Activated naive CD4-positive, alpha-beta T cell treated with anti-CD3 and anti-CD28 coated beads, Interleukin-2, amount 10 ng/mL, durations not matched to agents 7 days and 5 days (primary cell): ENCODE measurements around the gene CNOT6L.

Experiments used
- CTCF ChIA-PET: fragments of 350-600 bp; sonication (Branson Sonifier 250); formaldehyde crosslinking; loops from one replicate; lab custom pipeline; 2021; ENCODE audit warnings: antibody characterized with exemption; lab: Charles Lee
- DNase-seq: peaks from one replicate; pipeline ENCODE4 v3.0.0-alpha.2; 2020
- H3K27ac Mint-ChIP-seq: one replicate; pipeline ENCODE4 v1.8.0; 2021; ENCODE audit warnings: mild to moderate bottlenecking, moderate library complexity, mixed read lengths
- H3K27me3 Mint-ChIP-seq: one replicate; pipeline ENCODE4 v1.8.0; 2021; ENCODE audit warnings: mild to moderate bottlenecking, mixed read lengths
- H3K36me3 Mint-ChIP-seq: one replicate; pipeline ENCODE4 v1.8.0; 2021; ENCODE audit warnings: mixed read lengths
- H3K4me1 Mint-ChIP-seq: one replicate; pipeline ENCODE4 v1.8.0; 2021; ENCODE audit warnings: mixed read lengths
- H3K4me3 Mint-ChIP-seq: one replicate; pipeline ENCODE4 v1.8.0; 2021; ENCODE audit warnings: mild to moderate bottlenecking, moderate library complexity, mixed read lengths
- H3K9me3 Mint-ChIP-seq: one replicate; pipeline ENCODE4 v1.8.0; 2021; ENCODE audit warnings: mixed read lengths

The CNOT6L gene

GRCh38 chr4:77845400-77845799, 26.2 kb upstream of the CNOT6L start:
- Mint-ChIP-seq H3K36me3 (no peaks in the 10 kb centered on the region), H3K4me1 (peaks cover 7% of the 10 kb centered on the region), H3K27me3 (peaks cover 11% of the 10 kb centered on the region), H3K9me3 (peaks cover 2% of the 10 kb centered on the region), H3K4me3 (no peak overlapping the region), H3K27ac (no peak overlapping the region)
- no peak for DNase-seq
- CTCF ChIA-PET: interaction anchor here (0.8 to 1.3 kb wide), 2 partner anchors 14 to 226 kb away, joined by 3 to 4 read pairs; no protein-coding TSS in a partner anchor

GRCh38 chr4:77844363-77844762, 25.2 kb upstream of the CNOT6L start:
- Mint-ChIP-seq H3K36me3 (no peaks in the 10 kb centered on the region), H3K27me3 (peaks cover 11% of the 10 kb centered on the region), H3K9me3 (peaks cover 2% of the 10 kb centered on the region), H3K27ac (no peak overlapping the region), H3K4me3 (no peak overlapping the region), H3K4me1 (peaks cover 7% of the 10 kb centered on the region)
- CTCF ChIA-PET: no interaction called here
- DNase-seq: no peak

- Mint-ChIP-seq H3K36me3 (no peaks in the 10 kb centered on the region), H3K4me1 (peaks cover 7% of the 10 kb centered on the region), H3K27me3 (peaks cover 11% of the 10 kb centered on the region), H3K4me3 (no peak overlapping the region), H3K27ac (no peak overlapping the region), H3K9me3 (peaks cover 2% of the 10 kb centered on the region)
- CTCF ChIA-PET: no interaction called here
- DNase-seq: no peak
Observed at GRCh38 chr4:77843628-77844027, 24.5 kb upstream of the CNOT6L start.

- H3K27me3 Mint-ChIP-seq: peaks cover 6% of the 10 kb centered on the region
- H3K4me1 Mint-ChIP-seq: peaks cover 4% of the 10 kb centered on the region
- H3K9me3 Mint-ChIP-seq: no peaks in the 10 kb centered on the region
- CTCF ChIA-PET: interaction anchor here (1.6 kb wide), 1 partner anchor 18 kb away, joined by 3 read pairs; no protein-coding TSS in a partner anchor
- no peak overlapping the region for H3K27ac Mint-ChIP-seq
- no peaks in the 10 kb centered on the region for H3K36me3 Mint-ChIP-seq
- DNase-seq: no peak
- no peak overlapping the region for H3K4me3 Mint-ChIP-seq
Observed at GRCh38 chr4:77834403-77834802, 15.2 kb upstream of the CNOT6L start.

- H3K36me3 Mint-ChIP-seq: no peaks in the 10 kb centered on the region
- no peak overlapping the region for H3K4me3 Mint-ChIP-seq
- peaks cover 6% of the 10 kb centered on the region for H3K27me3 Mint-ChIP-seq
- CTCF ChIA-PET: interaction anchor here (1.6 kb wide), 1 partner anchor 19 kb away, joined by 3 read pairs; no protein-coding TSS in a partner anchor
- no peak overlapping the region for H3K27ac Mint-ChIP-seq
- H3K9me3 Mint-ChIP-seq: no peaks in the 10 kb centered on the region
- H3K4me1 Mint-ChIP-seq: peaks cover 9% of the 10 kb centered on the region
- no peak for DNase-seq
Observed at GRCh38 chr4:77833126-77833724, 14.1 kb upstream of the CNOT6L start.

GRCh38 chr4:77827343-77827742, 8.2 kb upstream of the CNOT6L start:
- peak overlapping the region; percentile 75 for H3K27ac Mint-ChIP-seq
- no peaks in the 10 kb centered on the region for H3K36me3 Mint-ChIP-seq
- H3K27me3 Mint-ChIP-seq: no peaks in the 10 kb centered on the region
- H3K4me3 Mint-ChIP-seq: no peak overlapping the region
- CTCF ChIA-PET: no interaction called here
- H3K4me1 Mint-ChIP-seq: peaks cover 38% of the 10 kb centered on the region
- H3K9me3 Mint-ChIP-seq: no peaks in the 10 kb centered on the region
- peak; percentile 31 for DNase-seq

- no peaks in the 10 kb centered on the region for H3K9me3 Mint-ChIP-seq
- DNase-seq: no peak
- no peaks in the 10 kb centered on the region for H3K27me3 Mint-ChIP-seq
- peaks cover 47% of the 10 kb centered on the region for H3K4me1 Mint-ChIP-seq
- CTCF ChIA-PET: no interaction called here
- no peak overlapping the region for H3K4me3 Mint-ChIP-seq
- H3K27ac Mint-ChIP-seq: no peak overlapping the region
- H3K36me3 Mint-ChIP-seq: peaks cover 3% of the 10 kb centered on the region
Observed at GRCh38 chr4:77826275-77826674, 7.1 kb upstream of the CNOT6L start.

- peak overlapping the region; percentile 95 for H3K4me3 Mint-ChIP-seq
- H3K4me1 Mint-ChIP-seq: peaks cover 41% of the 10 kb centered on the region
- H3K27ac Mint-ChIP-seq: peak overlapping the region; percentile 100
- DNase-seq: peak; percentile 54
- CTCF ChIA-PET: interaction anchor here (0.9 kb wide), 1 partner anchor 34 kb away, joined by 3 read pairs; no protein-coding TSS in a partner anchor
- no peaks in the 10 kb centered on the region for H3K9me3 Mint-ChIP-seq
- H3K36me3 Mint-ChIP-seq: peaks cover 18% of the 10 kb centered on the region
- peaks cover 4% of the 10 kb centered on the region for H3K27me3 Mint-ChIP-seq
Observed at GRCh38 chr4:77821775-77822174, 2.6 kb upstream of the CNOT6L start.

- Mint-ChIP-seq H3K4me3 (peak overlapping the region; percentile 95), H3K9me3 (no peaks in the 10 kb centered on the region), H3K36me3 (peaks cover 18% of the 10 kb centered on the region), H3K27me3 (peaks cover 4% of the 10 kb centered on the region), H3K4me1 (peaks cover 44% of the 10 kb centered on the region), H3K27ac (peak overlapping the region; percentile 100)
- peak; percentile 27 for DNase-seq
- CTCF ChIA-PET: interaction anchor here (0.7 to 2.3 kb wide), 6 partner anchors 28 to 41 kb away, joined by 3 to 13 read pairs (median 4); partner anchors contain the start of gene MRPL1
Observed at GRCh38 chr4:77820649-77821561, 1.7 kb upstream of the CNOT6L start.

GRCh38 chr4:77819843-77820648, 878 bp upstream of the CNOT6L start:
- H3K4me3 Mint-ChIP-seq: peak overlapping the region; percentile 95
- CTCF ChIA-PET: interaction anchor here (0.8 to 2.3 kb wide), 3 partner anchors 36 to 42 kb away, joined by 3 to 13 read pairs (median 5); partner anchors contain the start of gene MRPL1
- no peaks in the 10 kb centered on the region for H3K9me3 Mint-ChIP-seq
- peak overlapping the region; percentile 100 for H3K27ac Mint-ChIP-seq
- DNase-seq: peak; percentile 96
- H3K4me1 Mint-ChIP-seq: peaks cover 49% of the 10 kb centered on the region
- H3K36me3 Mint-ChIP-seq: peaks cover 25% of the 10 kb centered on the region
- H3K27me3 Mint-ChIP-seq: peaks cover 4% of the 10 kb centered on the region

GRCh38 chr4:77819404-77819842, 255 bp upstream of the CNOT6L start:
- Mint-ChIP-seq H3K27me3 (peaks cover 4% of the 10 kb centered on the region), H3K4me1 (peaks cover 53% of the 10 kb centered on the region), H3K27ac (peak overlapping the region; percentile 100), H3K9me3 (no peaks in the 10 kb centered on the region), H3K36me3 (peaks cover 29% of the 10 kb centered on the region), H3K4me3 (peak overlapping the region; percentile 95)
- peak; percentile 44 for DNase-seq
- CTCF ChIA-PET: interaction anchor here (0.8 to 2.3 kb wide), 2 partner anchors 40 to 42 kb away, joined by 3 to 13 read pairs; partner anchors contain the start of gene MRPL1

- CTCF ChIA-PET: interaction anchor here (0.7 to 2.8 kb wide), 9 partner anchors 10 to 94 kb away, joined by 4 to 19 read pairs (median 7); partner anchors contain the start of gene MRPL1
- peaks cover 62% of the 10 kb centered on the region for H3K4me1 Mint-ChIP-seq
- H3K4me3 Mint-ChIP-seq: peak overlapping the region; percentile 94
- peaks cover 36% of the 10 kb centered on the region for H3K36me3 Mint-ChIP-seq
- DNase-seq: peak; percentile 69
- H3K9me3 Mint-ChIP-seq: no peaks in the 10 kb centered on the region
- peak overlapping the region; percentile 98 for H3K27ac Mint-ChIP-seq
- peaks cover 4% of the 10 kb centered on the region for H3K27me3 Mint-ChIP-seq
Observed at GRCh38 chr4:77818073-77818601, 1.0 kb downstream of the CNOT6L start.
